Effector CD4-positive, alpha-beta T cell (primary cell): Measurements from ENCODE around the gene FBXL20.
A peak's percentile ranks its signal among the peaks of the same experiment; 100 is the strongest.

Experiments
- DNase-seq: peaks from one replicate; pipeline ENCODE4 v3.0.0-alpha.2; 2020

Gene FBXL20

GRCh38 chr17:39223907-39224777, 177.3 kb downstream of the FBXL20 start:
- DNase-seq = no peak

GRCh38 chr17:39222866-39223834, 178.3 kb downstream of the FBXL20 start:
- no peak for DNase-seq

GRCh38 chr17:39222151-39222550, 179.3 kb downstream of the FBXL20 start:
- no peak for DNase-seq

GRCh38 chr17:39221572-39221971, 179.9 kb downstream of the FBXL20 start:
- no peak for DNase-seq

GRCh38 chr17:39219647-39220154, 181.7 kb downstream of the FBXL20 start:
- DNase-seq = no peak

- DNase-seq = no peak
Observed at GRCh38 chr17:39218906-39219305, 182.5 kb downstream of the FBXL20 start.

- no peak for DNase-seq
Observed at GRCh38 chr17:39217734-39218369, 183.6 kb downstream of the FBXL20 start.

GRCh38 chr17:39213852-39214251, 187.6 kb downstream of the FBXL20 start:
- DNase-seq = no peak

GRCh38 chr17:39212841-39213480, 188.5 kb downstream of the FBXL20 start:
- DNase-seq = no peak

- no peak for DNase-seq
Observed at GRCh38 chr17:39212195-39212810, 189.1 kb downstream of the FBXL20 start.

GRCh38 chr17:39210093-39210434, 191.4 kb downstream of the FBXL20 start:
- no peak for DNase-seq

GRCh38 chr17:39209317-39210092, 191.9 kb downstream of the FBXL20 start:
- peak; percentile 62 for DNase-seq

- no peak for DNase-seq
Observed at GRCh38 chr17:39208893-39209292, 192.5 kb downstream of the FBXL20 start.

- no peak for DNase-seq
Observed at GRCh38 chr17:39208136-39208535, 193.3 kb downstream of the FBXL20 start.

- DNase-seq = no peak
Observed at GRCh38 chr17:39205112-39205526, 196.3 kb downstream of the FBXL20 start.

- no peak for DNase-seq
Observed at GRCh38 chr17:39204245-39204644, 197.2 kb downstream of the FBXL20 start.
